Ishikawa (cell line): ENCODE results near the gene ST14.

Source experiments
- CREB1 ChIP-seq: IDR thresholded peaks from 2 replicates; pipeline ENCODE4 v1.6.1; 2012; ENCODE audit warnings: low read depth
- EGR1 ChIP-seq: IDR thresholded peaks from 2 replicates; pipeline ENCODE4 v1.6.1; 2012
- EP300 ChIP-seq: IDR thresholded peaks from 2 replicates; pipeline ENCODE4 v1.6.1; 2012; ENCODE audit warnings: borderline replicate concordance
- FOXM1 ChIP-seq: IDR thresholded peaks from 2 replicates; pipeline ENCODE4 v1.6.1; 2012; ENCODE audit warnings: low read depth, borderline replicate concordance
- MAX ChIP-seq: IDR thresholded peaks from 2 replicates; pipeline ENCODE4 v1.6.1; 2012
- RAD21 ChIP-seq: IDR thresholded peaks from 2 replicates; pipeline ENCODE4 v1.6.1; 2012; ENCODE audit warnings: low read depth
- TEAD4 ChIP-seq: IDR thresholded peaks from 2 replicates; pipeline ENCODE4 v1.6.1; 2012
- YY1 ChIP-seq: IDR thresholded peaks from 2 replicates; pipeline ENCODE4 v1.6.1; 2012; ENCODE audit warnings: low read depth

- TF ChIP-seq RAD21 = no peak
- TF ChIP-seq TEAD4 = no peak
- no peak for TF ChIP-seq MAX
- TF ChIP-seq EP300 = no peak
- no peak for TF ChIP-seq YY1
- no peak for TF ChIP-seq EGR1
- no peak for TF ChIP-seq CREB1
- TF ChIP-seq FOXM1 = no peak
These were observed 2.0 kb downstream of the ST14 start for GRCh38 chr11:130161441-130162145.
